Right lobe of liver (tissue), 6 donors: ENCODE results near the gene TMOD4. TPM values are rescaled to one million over a fixed set of nuclear protein-coding genes. Genes with fewer than 3 reads are reported as not detected.

ENCODE experiments used
- ATAC-seq, 4 donors: fragments of 200-7000 bp; cut with Tn5 transposase; one replicate each; pipeline ENCODE4 v1.9.1; 2020; ENCODE audit warnings: mild to moderate bottlenecking in 4 of 4, moderate library complexity in 4 of 4
- DNase-seq, 3 donors: peaks; one replicate each; pipeline ENCODE4 v3.0.0-alpha.2; 2020
- H3K27ac ChIP-seq, 3 donors: fragments of 200-600 bp; one replicate each; pipeline ENCODE4 v1.8.0; 2022
- H3K27me3 ChIP-seq, 2 donors: fragments of 200-600 bp; one replicate each; pipeline ENCODE4 v1.8.0; 2022
- H3K36me3 ChIP-seq, 4 donors: fragments of 200-600 bp; sonication (generic) in 1 of 4; one replicate each; pipeline versions ENCODE4 v1.5.1 to v1.8.0; 2017 to 2022; ENCODE audit warnings: control low read depth in 1 of 4
- H3K4me1 ChIP-seq, 4 donors: fragments of 200-600 bp; sonication (generic) in 1 of 4; one replicate each; pipeline versions ENCODE4 v1.5.1 to v1.8.0; 2017 to 2022; ENCODE audit warnings: control low read depth in 1 of 4
- H3K4me3 ChIP-seq, 3 donors: fragments of 200-600 bp; one replicate each; pipeline ENCODE4 v1.8.0; 2022
- H3K9me3 ChIP-seq, 4 donors: fragments of 200-600 bp; sonication (generic) in 1 of 4; one replicate each; pipeline versions ENCODE4 v1.5.1 to v1.8.0; 2017 to 2022; ENCODE audit warnings: control low read depth in 1 of 4
- CTCF ChIP-seq, 4 donors: fragments of 200-600 bp in 3 of 4; fragments of 450-650 bp in 1 of 4; IDR thresholded peaks; one replicate each; pipeline versions ENCODE4 v1.5.1 to v1.8.0; 2016 to 2022; ENCODE audit warnings: antibody characterized with exemption in 4 of 4, mild to moderate bottlenecking in 2 of 4
- POLR2A ChIP-seq: fragments of 450-650 bp; IDR thresholded peaks from one replicate; pipeline ENCODE4 v1.6.1; 2017; ENCODE audit warnings: antibody characterized with exemption, mild to moderate bottlenecking
- WGBS: methylation state at CpG from one replicate; pipeline ENCODE4 v1.1.6; 2018; ENCODE audit warnings: low coverage, low lambda C conversion rate; ENCODE audit not compliant: insufficient coverage; ENCODE audit errors: missing lambda C conversion rate; 5-methylcytosine and 5-hydroxymethylcytosine counted together
- intact Hi-C, 2 donors: fragments of 100-400 bp; cut with DNase I; formaldehyde crosslinking; loops; one replicate each; pipeline versions ENCODE4 v1.11.2 to v1.14.1; 2022
- total RNA-seq, 6 experiments: library from RNA; depleted of rRNA in 2 of 6; stranded (reverse); fragments of >200 nt in 2 of 6; fragmentation: NEBNext Ultra II Directional in 3 of 6; extraction: Animal tissue kit (Norgen Biotek cat#: 25700) in 3 of 6; gene quantifications; one replicate each; pipeline versions ENCODE4 v1.1.0 to v1.2.4, GENCODE V29; 2016 to 2023
- donor health status: DM: no; HTN: yes; CAD: no.
- donor health status: DM: no; HTN: no; CAD: no.
- donor health status: DM: no; HTN: no; CAD: no.
- donor health status: DM: no; HTN: yes; CAD: no.
- donor health status: DM: no; HTN: yes; CAD: no.

Gene TMOD4
- total RNA-seq, 6 experiments from 2014 or later: not detected

- no peaks in the 10 kb centered on the region for H3K9me3 ChIP-seq
- no peak for TF ChIP-seq CTCF (IDR thresholded peaks at IDR 0.05)
- no peak for TF ChIP-seq POLR2A
- no peak overlapping the region for H3K4me3 ChIP-seq
- intact Hi-C loops: no loop called here
- H3K27me3 ChIP-seq: no peaks in the 10 kb centered on the region
- 88% methylated on average over 6 of the region's 6 CpGs for WGBS
- no peaks in the 10 kb centered on the region for H3K4me1 ChIP-seq
- no peak overlapping the region for H3K27ac ChIP-seq
- peaks cover 0 to 3% (median 0%) of the 10 kb centered on the region in 4 donors for H3K36me3 ChIP-seq
- ATAC-seq (no peak), DNase-seq (no peak)
These were observed 47.0 kb downstream of the TMOD4 start for GRCh38 chr1:151128800-151129199.

GRCh38 chr1:151124763-151125403 is 50.9 kb downstream of the TMOD4 start:
- Histone ChIP-seq H3K4me3 (no peak overlapping the region), H3K27me3 (no peaks in the 10 kb centered on the region), H3K4me1 (no peaks in the 10 kb centered on the region), H3K9me3 (no peaks in the 10 kb centered on the region), H3K36me3 (peaks cover 0 to 8% (median 0%) of the 10 kb centered on the region in 4 donors), H3K27ac (no peak overlapping the region)
- DNase-seq: no peak
- WGBS: 81% methylated on average over 5 of the region's 5 CpGs
- intact Hi-C loops: no loop called here
- TF ChIP-seq POLR2A (no peak), CTCF (IDR thresholded peaks at IDR 0.05) (no peak)
- no peak for ATAC-seq

Other genes with a start within 250 kb of the TMOD4 start
- gene SETDB1, start 249.6 kb downstream of the TMOD4 start, total RNA-seq: 10 to 100 TPM; 10.4 to 17.8 (median 12.9) TPM
- gene CERS2, start 201.1 kb downstream of the TMOD4 start, total RNA-seq: 100 to 1,000 TPM; 298 to 572 (median 459) TPM
- gene ANXA9, start 193.7 kb downstream of the TMOD4 start, total RNA-seq: 10 to 100 TPM in 5 of 6 experiments, 1 to 10 TPM in 1; 9.9 to 18.5 (median 15.1) TPM
- gene MINDY1, start 169.1 kb downstream of the TMOD4 start, total RNA-seq: 10 to 100 TPM; 10.1 to 19.7 (median 15.4) TPM
- gene PRUNE1, start 167.5 kb downstream of the TMOD4 start, total RNA-seq: 10 to 100 TPM in 4 of 6 experiments, 1 to 10 TPM in 2; 4.7 to 12.0 (median 10.1) TPM
- under 1 TPM in 5 of 6 experiments, not detected in 1; 0.12 to 0.76 (median 0.42) TPM for gene BNIPL, start 139.4 kb downstream of the TMOD4 start, total RNA-seq
- gene C1orf56, start 128.2 kb downstream of the TMOD4 start, total RNA-seq: 1 to 10 TPM; 2.4 to 5.7 (median 3.8) TPM
- gene CDC42SE1, start 116.4 kb downstream of the TMOD4 start, total RNA-seq: 10 to 100 TPM; 15.9 to 37.5 (median 27.3) TPM
- under 1 TPM; 0.24 to 0.56 (median 0.40) TPM for gene MLLT11, start 115.6 kb downstream of the TMOD4 start, total RNA-seq
- 1 to 10 TPM; 2.0 to 6.5 (median 5.0) TPM for gene GABPB2, start 105.2 kb downstream of the TMOD4 start, total RNA-seq
- 1 to 10 TPM in 5 of 6 experiments, under 1 TPM in 1; 0.87 to 8.3 (median 4.1) TPM for gene SEMA6C, start 29.4 kb downstream of the TMOD4 start, total RNA-seq
- 1 to 10 TPM; 1.1 to 4.2 (median 2.2) TPM for gene TNFAIP8L2, start 19.3 kb downstream of the TMOD4 start, total RNA-seq
- 1 to 10 TPM; 2.7 to 6.4 (median 4.5) TPM for gene LYSMD1, start 10.1 kb downstream of the TMOD4 start, total RNA-seq
- 10 to 100 TPM in 2 of 6 experiments, 1 to 10 TPM in 4; 7.5 to 13.2 (median 8.5) TPM for gene SCNM1, start 9.8 kb downstream of the TMOD4 start, total RNA-seq
- 10 to 100 TPM; 10.0 to 19.2 (median 14.7) TPM for gene VPS72, start 14.2 kb upstream of the TMOD4 start, total RNA-seq
- gene PIP5K1A, start 22.6 kb upstream of the TMOD4 start, total RNA-seq: 10 to 100 TPM; 13.9 to 22.1 (median 17.2) TPM
- gene PSMD4, start 78.8 kb upstream of the TMOD4 start, total RNA-seq: 10 to 100 TPM; 72.2 to 95.6 (median 79.1) TPM
- 10 to 100 TPM in 3 of 6 experiments, 1 to 10 TPM in 3; 7.6 to 14.2 (median 10.1) TPM for gene ZNF687, start 106.3 kb upstream of the TMOD4 start, total RNA-seq
- 10 to 100 TPM; 20.0 to 24.7 (median 22.7) TPM for gene PI4KB, start 151.4 kb upstream of the TMOD4 start, total RNA-seq
- 10 to 100 TPM in 5 of 6 experiments, 1 to 10 TPM in 1; 9.8 to 23.0 (median 16.8) TPM for gene RFX5, start 171.3 kb upstream of the TMOD4 start, total RNA-seq
- gene SELENBP1, start 196.7 kb upstream of the TMOD4 start, total RNA-seq: 100 to 1,000 TPM in 4 of 6 experiments, 10 to 100 TPM in 2; 83.4 to 423 (median 208) TPM
- 100 to 1,000 TPM; 125 to 174 (median 151) TPM for gene PSMB4, start 223.6 kb upstream of the TMOD4 start, total RNA-seq